ENCODE measurements around the gene OPHN1.

Gene OPHN1

GRCh38 chrX:67998540-67998939 lies 434.8 kb downstream of the OPHN1 start:
- DNase-seq (ENCODE audit: low spot score), result no peak
- H3K27me3 ChIP-seq (ENCODE audit: insufficient read depth, poor library complexity, severe bottlenecking), result no peaks in the 10 kb centered on the region
- H3K4me3 ChIP-seq (ENCODE audit: severe bottlenecking), result no peak overlapping the region
- TF ChIP-seq CTCF (IDR thresholded peaks at IDR 0.05; ENCODE audit: poor library complexity, severe bottlenecking), result no peak
- no peak for ATAC-seq (ENCODE audit: low read depth)
- H3K27ac ChIP-seq (ENCODE audit: poor library complexity, severe bottlenecking), result no peak overlapping the region
- H3K36me3 ChIP-seq (ENCODE audit: low read depth), result no peaks in the 10 kb centered on the region
- no peaks in the 10 kb centered on the region for H3K9me3 ChIP-seq (ENCODE audit: severe bottlenecking)
- no peaks in the 10 kb centered on the region for H3K4me1 ChIP-seq (ENCODE audit: insufficient read depth, poor library complexity, severe bottlenecking)

All from RWPE2 (cell line).